ENCODE results near the gene BANK1. TPM values are rescaled to one million over a fixed set of nuclear protein-coding genes. Genes with fewer than 3 reads are reported as not detected.

The BANK1 gene
- polyA plus RNA-seq, 1 donor from 2014 or later, result not detected

- H3K27me3 ChIP-seq (ENCODE audit: insufficient read depth, low read depth, low read length), result no peaks in the 10 kb centered on the region
- H3K4me2 ChIP-seq (ENCODE audit: low read length), result no peak overlapping the region
- H3K9me2 ChIP-seq (ENCODE audit: insufficient read depth, low read length), result no peaks in the 10 kb centered on the region
- no peak overlapping the region for H3K4me3 ChIP-seq (ENCODE audit: low read length)
- TF ChIP-seq MXI1 (conservative IDR thresholded peaks at IDR 0.05; ENCODE audit: poor library complexity, severe bottlenecking), result no peak
- TF ChIP-seq CTCF (IDR thresholded peaks at IDR 0.05; ENCODE audit: poor library complexity, severe bottlenecking), result no peak
- no peak for TF ChIP-seq REST (IDR thresholded peaks at IDR 0.05; ENCODE audit: borderline replicate concordance)
- TF ChIP-seq TAF1 (IDR thresholded peaks at IDR 0.05; ENCODE audit: low read depth), result no peak
- no peak for TF ChIP-seq SMC3 (conservative IDR thresholded peaks at IDR 0.05; ENCODE audit: poor library complexity)
- no peak for TF ChIP-seq EZH2 (IDR thresholded peaks at IDR 0.05; ENCODE audit: borderline replicate concordance, insufficient read depth, low read length, poor library complexity, severe bottlenecking)
- TF ChIP-seq RAD21 (conservative IDR thresholded peaks at IDR 0.05), result no peak
- no peak for TF ChIP-seq POLR2AphosphoS5 (IDR thresholded peaks at IDR 0.05)
- TF ChIP-seq EP300 (conservative IDR thresholded peaks at IDR 0.05; ENCODE audit: poor library complexity, severe bottlenecking), result no peak
- H3K9ac ChIP-seq (ENCODE audit: low read length), result no peak overlapping the region
- H2AFZ ChIP-seq (ENCODE audit: low read depth, low read length), result no peak overlapping the region
- no peaks in the 10 kb centered on the region for H3K36me3 ChIP-seq (ENCODE audit: insufficient read depth, low read length)
- no peaks in the 10 kb centered on the region for H3K9me3 ChIP-seq (ENCODE audit: low read length)
- no peaks in the 10 kb centered on the region for H3F3A ChIP-seq (ENCODE audit: insufficient read depth, low read length, poor library complexity, severe bottlenecking)
- H3K27ac ChIP-seq (ENCODE audit: low read length), result no peak overlapping the region
- H4K20me1 ChIP-seq (ENCODE audit: insufficient read depth), result no peaks in the 10 kb centered on the region
- H3K79me2 ChIP-seq (replicated peaks; ENCODE audit: insufficient read depth, low read length), result no peaks in the 10 kb centered on the region
These were observed 170.6 kb downstream of the BANK1 start for GRCh38 chr4:101961144-101961543.

- Histone ChIP-seq H3K9me3 (ENCODE audit: low read length) (no peaks in the 10 kb centered on the region), H3K27ac (ENCODE audit: low read length) (no peak overlapping the region), H4K20me1 (ENCODE audit: insufficient read depth) (no peaks in the 10 kb centered on the region), H3F3A (ENCODE audit: insufficient read depth, low read length, poor library complexity, severe bottlenecking) (no peaks in the 10 kb centered on the region), H3K9me2 (ENCODE audit: insufficient read depth, low read length) (no peaks in the 10 kb centered on the region), H3K4me2 (ENCODE audit: low read length) (no peak overlapping the region), H3K79me2 (replicated peaks; ENCODE audit: insufficient read depth, low read length) (no peaks in the 10 kb centered on the region), H3K4me3 (ENCODE audit: low read length) (no peak overlapping the region), H3K27me3 (ENCODE audit: insufficient read depth, low read depth, low read length) (no peaks in the 10 kb centered on the region), H2AFZ (ENCODE audit: low read depth, low read length) (no peak overlapping the region), H3K36me3 (ENCODE audit: insufficient read depth, low read length) (no peaks in the 10 kb centered on the region), H3K9ac (ENCODE audit: low read length) (no peak overlapping the region)
- no peak for TF ChIP-seq RAD21 (conservative IDR thresholded peaks at IDR 0.05)
- TF ChIP-seq REST (IDR thresholded peaks at IDR 0.05; ENCODE audit: borderline replicate concordance), result no peak
- no peak for TF ChIP-seq EZH2 (IDR thresholded peaks at IDR 0.05; ENCODE audit: borderline replicate concordance, insufficient read depth, low read length, poor library complexity, severe bottlenecking)
- TF ChIP-seq MXI1 (conservative IDR thresholded peaks at IDR 0.05; ENCODE audit: poor library complexity, severe bottlenecking), result no peak
- no peak for TF ChIP-seq TAF1 (IDR thresholded peaks at IDR 0.05; ENCODE audit: low read depth)
- no peak for TF ChIP-seq EP300 (conservative IDR thresholded peaks at IDR 0.05; ENCODE audit: poor library complexity, severe bottlenecking)
- no peak for TF ChIP-seq CTCF (IDR thresholded peaks at IDR 0.05; ENCODE audit: poor library complexity, severe bottlenecking)
- no peak for TF ChIP-seq POLR2AphosphoS5 (IDR thresholded peaks at IDR 0.05)
- no peak for TF ChIP-seq SMC3 (conservative IDR thresholded peaks at IDR 0.05; ENCODE audit: poor library complexity)
These were observed 177.3 kb downstream of the BANK1 start for GRCh38 chr4:101967697-101968346.
